ENCODE results near the gene GMIP.

The GMIP gene

GRCh38 chr19:19661675-19662251 is 18.3 kb upstream of the GMIP start:
- DNase-seq (ENCODE audit: extremely low spot score, insufficient read length, low read depth), result no peak
- FAIRE-seq, result peak; percentile 98

GRCh38 chr19:19661141-19661674 is 17.8 kb upstream of the GMIP start:
- no peak for FAIRE-seq
- DNase-seq (ENCODE audit: extremely low spot score, insufficient read length, low read depth), result no peak

DNA sequence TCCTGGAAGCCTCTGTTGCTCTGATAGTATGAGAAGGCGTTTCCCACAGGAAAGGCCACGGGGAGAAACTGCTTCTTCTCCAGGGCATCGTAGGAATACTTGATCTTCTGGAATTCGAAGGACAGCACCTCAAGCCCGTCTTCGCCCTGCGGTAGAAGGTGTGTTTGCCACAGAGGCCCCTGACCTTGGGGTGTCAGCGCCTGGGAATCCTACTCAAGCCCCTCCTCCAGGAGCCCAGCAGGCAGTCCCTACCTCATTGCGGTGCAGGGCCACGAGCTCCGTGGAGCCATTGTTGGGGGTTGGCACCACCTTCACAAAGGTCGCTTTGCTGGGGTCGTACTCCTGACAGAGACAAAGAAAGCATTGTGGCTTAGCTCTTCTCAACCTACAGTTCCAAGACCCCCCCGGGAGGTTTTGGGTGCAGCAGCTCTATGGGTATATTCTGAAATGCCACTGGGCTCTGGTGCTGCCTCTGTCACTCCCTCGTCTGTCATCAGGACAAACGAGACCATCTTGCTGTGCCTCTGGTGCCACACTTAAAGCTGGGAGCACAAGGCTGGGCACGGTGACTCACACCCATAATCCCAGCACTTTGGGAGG is 16.3 kb upstream of the GMIP start:
- no peak for DNase-seq (ENCODE audit: extremely low spot score, insufficient read length, low read depth)
- no peak for FAIRE-seq

- no peak for FAIRE-seq
- no peak for DNase-seq (ENCODE audit: extremely low spot score, insufficient read length, low read depth)
Observed at GRCh38 chr19:19657397-19657783, 13.9 kb upstream of the GMIP start.

GRCh38 chr19:19656451-19657396 is 13.3 kb upstream of the GMIP start:
- FAIRE-seq (no peak), DNase-seq (ENCODE audit: extremely low spot score, insufficient read length, low read depth) (no peak)

DNA sequence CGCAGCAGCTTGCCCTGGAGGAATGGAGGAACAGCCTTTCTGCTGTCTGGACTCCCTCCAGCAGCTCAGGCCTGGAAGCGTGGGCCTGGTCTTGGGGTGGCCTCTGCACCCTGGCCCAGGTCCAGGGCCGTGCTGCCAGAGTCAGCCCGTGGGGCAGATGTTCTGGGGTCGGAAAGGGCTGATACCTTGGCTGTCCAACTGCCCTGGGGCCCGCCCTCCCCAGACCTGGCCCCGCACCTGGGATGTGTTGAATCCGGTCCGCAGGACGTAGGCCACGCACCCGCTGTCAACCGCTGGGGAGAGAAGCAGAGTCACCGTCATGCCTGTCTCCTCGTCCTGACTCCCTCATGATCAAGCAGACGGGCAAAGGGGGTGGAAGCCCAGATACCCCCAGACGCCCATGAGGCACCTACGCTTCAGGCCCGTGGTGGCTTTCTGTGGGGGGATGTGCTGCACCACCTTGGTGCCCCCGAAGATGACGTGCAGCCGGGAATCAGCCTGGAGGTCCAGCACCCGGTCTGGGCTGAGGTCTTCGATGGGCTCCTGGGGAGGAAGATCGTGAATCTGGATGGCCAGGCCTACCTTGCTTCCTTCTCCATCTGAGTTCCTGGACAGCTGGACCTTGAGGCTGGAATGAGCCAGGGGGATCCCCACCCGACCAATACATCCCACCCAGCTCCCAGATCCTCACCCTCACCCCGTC is 12.3 kb upstream of the GMIP start:
- no peak for DNase-seq (ENCODE audit: extremely low spot score, insufficient read length, low read depth)
- FAIRE-seq, result no peak

GRCh38 chr19:19655051-19655594 is 11.7 kb upstream of the GMIP start:
- FAIRE-seq, result no peak
- DNase-seq (ENCODE audit: extremely low spot score, insufficient read length, low read depth), result no peak

GRCh38 chr19:19654441-19654840 is 11.0 kb upstream of the GMIP start:
- no peak for FAIRE-seq
- no peak for DNase-seq (ENCODE audit: extremely low spot score, insufficient read length, low read depth)

DNA sequence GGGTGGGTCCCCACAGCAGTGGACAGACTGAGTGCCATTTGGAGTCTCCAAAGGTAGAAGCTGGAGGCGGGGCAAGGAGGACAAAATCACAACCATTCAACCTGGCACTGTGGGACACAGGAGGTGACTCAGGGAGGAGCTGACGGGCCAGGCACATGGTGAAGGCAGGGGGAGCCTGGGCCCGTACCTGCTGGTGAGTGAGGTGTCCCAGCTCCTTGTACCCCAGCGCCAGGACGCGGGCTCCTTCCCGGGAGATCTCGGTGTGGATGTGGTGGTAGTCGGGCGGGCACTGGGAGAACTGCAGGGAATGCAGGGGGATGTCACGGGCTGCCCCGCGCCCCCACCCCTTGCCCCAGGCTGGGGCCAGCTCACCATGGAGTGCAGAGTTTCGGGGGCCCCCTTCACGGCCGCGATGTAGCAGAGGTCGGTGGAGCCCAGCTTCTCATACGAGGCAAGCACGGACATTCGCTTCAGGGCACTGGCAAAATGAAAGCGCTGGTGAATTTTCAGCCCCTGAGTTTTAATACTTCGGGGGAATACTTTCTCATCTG is 10.2 kb upstream of the GMIP start:
- FAIRE-seq, result no peak

DNA sequence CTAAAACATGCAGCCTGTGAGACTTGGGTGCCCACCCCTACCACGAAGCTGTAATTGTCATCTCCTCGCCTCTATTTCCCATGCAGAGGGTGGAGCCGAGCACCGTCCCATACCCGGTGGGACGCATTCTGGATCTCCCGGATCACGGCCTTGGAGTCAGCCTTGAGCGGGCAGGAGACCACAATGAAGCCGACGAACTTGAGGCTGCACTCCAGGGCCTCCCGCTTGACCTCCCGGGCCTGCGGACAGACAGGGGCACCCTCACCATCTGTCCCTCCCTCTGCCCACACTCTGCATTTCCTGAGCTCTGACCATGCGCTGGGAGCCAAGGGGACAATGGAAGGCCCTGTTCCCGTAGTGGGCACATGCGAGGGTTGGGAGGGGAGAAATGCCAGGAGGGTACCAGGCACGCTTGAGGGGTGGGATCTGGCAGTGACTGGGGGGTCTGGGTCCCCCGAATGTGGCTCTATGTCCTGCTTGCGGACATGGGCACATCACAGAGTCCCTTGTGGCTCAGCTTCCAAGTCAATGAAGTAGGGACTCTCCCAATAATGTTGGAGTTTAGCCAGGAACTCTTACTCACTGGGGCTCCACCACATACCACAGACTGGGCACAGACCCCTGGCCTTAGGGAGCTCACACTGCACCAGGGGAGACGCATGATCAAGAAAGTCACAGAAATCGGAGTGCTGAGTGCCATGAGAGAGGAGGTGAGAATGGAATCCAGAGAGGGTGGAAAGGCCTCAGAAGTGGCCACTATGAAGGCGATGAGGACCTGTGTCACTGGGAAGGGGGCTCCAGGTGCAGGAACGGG is 9.2 kb upstream of the GMIP start:
- DNase-seq (ENCODE audit: extremely low spot score, insufficient read length, low read depth) (no peak), FAIRE-seq (no peak)

More for the DNA sequence above, 10.2 kb upstream of the GMIP start:
- no peak for DNase-seq (ENCODE audit: extremely low spot score, insufficient read length, low read depth)

DNA sequence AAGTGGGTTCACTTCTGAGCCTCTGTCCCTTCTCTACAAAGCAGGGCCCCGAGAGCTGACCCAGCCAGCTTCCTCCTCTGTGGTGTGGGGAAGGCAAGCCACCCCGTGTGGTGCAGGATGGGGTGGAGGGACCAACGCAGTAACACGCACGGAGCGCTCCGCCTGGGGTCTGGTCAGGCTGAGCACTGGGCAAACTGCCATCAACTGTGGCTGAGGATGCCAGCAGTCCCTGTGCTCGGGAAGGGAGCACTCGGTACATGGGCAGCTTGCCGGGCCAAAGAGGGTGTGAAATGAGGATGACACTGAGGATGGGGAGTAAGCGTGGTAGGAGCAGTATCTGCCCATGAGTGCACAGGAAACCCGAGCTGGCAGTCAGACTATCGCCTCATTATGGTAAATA is 7.6 kb upstream of the GMIP start:
- FAIRE-seq (no peak), DNase-seq (ENCODE audit: extremely low spot score, insufficient read length, low read depth) (no peak)

- DNase-seq (ENCODE audit: extremely low spot score, insufficient read length, low read depth) (no peak), FAIRE-seq (no peak)
Observed at GRCh38 chr19:19650331-19650730, 6.9 kb upstream of the GMIP start.

DNA sequence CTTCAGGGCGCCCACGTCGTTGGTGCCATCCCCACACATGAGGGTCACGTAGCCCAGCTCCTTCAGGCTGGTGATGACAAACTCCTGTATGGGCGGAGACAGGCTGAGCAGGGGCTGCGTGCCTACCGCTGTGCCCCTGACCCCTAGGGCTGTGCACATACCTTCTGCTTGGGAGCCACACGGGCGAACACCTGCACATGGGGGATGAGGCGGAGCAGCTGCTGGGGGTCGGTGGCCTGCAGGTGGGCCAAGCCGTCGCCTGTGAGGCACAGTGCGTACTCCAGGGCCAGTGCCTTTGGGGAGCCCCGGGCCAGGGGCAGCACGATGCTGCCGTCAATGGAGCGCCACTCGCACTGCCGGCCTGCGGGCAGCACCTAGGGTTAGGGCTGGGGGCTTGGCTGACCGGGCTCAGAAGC is 6.1 kb upstream of the GMIP start:
- DNase-seq (ENCODE audit: extremely low spot score, insufficient read length, low read depth) (no peak), FAIRE-seq (no peak)

DNA sequence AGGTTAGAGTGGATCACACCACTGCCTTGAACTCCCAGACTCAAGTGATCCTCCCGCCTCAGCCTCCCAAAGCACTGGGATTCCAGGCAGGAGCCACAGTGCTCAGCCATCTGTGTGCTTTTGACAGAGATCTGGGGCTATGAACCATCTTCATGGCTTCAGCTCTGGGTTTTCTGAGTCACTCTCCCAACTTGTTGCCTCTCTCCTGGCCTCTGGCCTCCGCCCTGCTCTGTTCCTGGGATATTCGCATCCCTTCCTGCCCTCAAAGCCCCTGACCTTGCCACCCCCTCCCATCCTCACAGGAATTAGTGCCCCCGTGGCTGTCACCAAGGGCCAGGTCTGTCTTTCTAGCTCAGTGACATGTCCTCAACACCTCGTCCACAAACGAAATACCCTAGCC is 5.7 kb upstream of the GMIP start:
- DNase-seq (ENCODE audit: extremely low spot score, insufficient read length, low read depth) (no peak), FAIRE-seq (no peak)

- FAIRE-seq, result no peak
Observed at GRCh38 chr19:19647037-19647835, 3.8 kb upstream of the GMIP start.

GRCh38 chr19:19645233-19645870 is 1.9 kb upstream of the GMIP start:
- no peak for FAIRE-seq
- DNase-seq (ENCODE audit: extremely low spot score, insufficient read length, low read depth), result no peak

More at GRCh38 chr19:19647037-19647835, 3.8 kb upstream of the GMIP start:
- no peak for DNase-seq (ENCODE audit: extremely low spot score, insufficient read length, low read depth)

DNA sequence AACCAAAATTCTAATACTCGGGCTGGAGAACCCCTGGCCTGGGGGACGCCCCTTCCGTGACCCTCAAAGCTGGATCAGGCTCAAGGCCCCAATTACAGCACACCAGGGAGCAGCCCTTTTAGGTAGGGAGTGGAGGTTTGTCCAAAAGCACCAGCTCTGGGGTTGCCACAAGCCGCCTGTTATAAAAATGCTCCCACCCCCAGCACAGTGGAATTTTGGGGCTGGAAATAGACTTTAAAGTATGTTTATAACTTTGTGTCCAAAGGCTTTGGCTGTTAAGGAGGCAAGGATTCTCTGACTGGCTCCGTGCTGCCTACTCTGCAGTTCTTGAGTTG is 564 bp upstream of the GMIP start:
- DNase-seq (ENCODE audit: extremely low spot score, insufficient read length, low read depth) (no peak), FAIRE-seq (no peak)
